Stimulated activated CD8-positive, alpha-beta memory T cell treated with anti-CD3 and anti-CD28 coated beads, Interleukin-12 subunit alpha, Interleukin-12 subunit beta, amount 100 ng/mL, for 4 hours (primary cell): ENCODE results near the gene CST9.
"Not testable (repeated sequence)": the region's sequence is repeated elsewhere in the genome, so short reads cannot be mapped to it uniquely, and the experiment has no call there.

Experiments
- DNase-seq: peaks from one replicate; pipeline ENCODE4 v3.0.0-alpha.2; 2020; ENCODE audit warnings: low read depth

The CST9 gene

GRCh38 chr20:23623666-23624323, 18.1 kb upstream of the CST9 start:
- no peak for DNase-seq

GRCh38 chr20:23622839-23623343, 17.2 kb upstream of the CST9 start:
- DNase-seq, result no peak

GRCh38 chr20:23622401-23622800, 16.7 kb upstream of the CST9 start:
- DNase-seq, result not testable (repeated sequence)

GRCh38 chr20:23620670-23621386, 15.1 kb upstream of the CST9 start:
- not testable (repeated sequence) for DNase-seq

- no peak for DNase-seq
Measured at GRCh38 chr20:23614163-23614562, 8.4 kb upstream of the CST9 start.

- no peak for DNase-seq
Measured at GRCh38 chr20:23613676-23614075, 8.0 kb upstream of the CST9 start.

- no peak for DNase-seq
Measured at GRCh38 chr20:23612396-23612795, 6.7 kb upstream of the CST9 start.

- no peak for DNase-seq
Measured at GRCh38 chr20:23609486-23610109, 3.9 kb upstream of the CST9 start.

GRCh38 chr20:23608251-23608846, 2.6 kb upstream of the CST9 start:
- DNase-seq, result no peak

- DNase-seq, result no peak
Measured at GRCh38 chr20:23607497-23608245, 2.0 kb upstream of the CST9 start.

- DNase-seq, result peak; percentile 36
Measured at GRCh38 chr20:23606652-23607049, 934 bp upstream of the CST9 start.

GRCh38 chr20:23604306-23604705, 1.4 kb downstream of the CST9 start:
- DNase-seq, result no peak

- DNase-seq, result no peak
Measured at GRCh38 chr20:23603321-23603720, 2.4 kb downstream of the CST9 start.

- DNase-seq, result no peak
Measured at GRCh38 chr20:23602699-23603098, 3.0 kb downstream of the CST9 start.

GRCh38 chr20:23602241-23602640, 3.5 kb downstream of the CST9 start:
- DNase-seq, result no peak

GRCh38 chr20:23601715-23602114, 4.0 kb downstream of the CST9 start:
- no peak for DNase-seq

GRCh38 chr20:23598481-23598880, 7.2 kb downstream of the CST9 start:
- DNase-seq, result no peak

- DNase-seq, result no peak
Measured at GRCh38 chr20:23596579-23597250, 9.0 kb downstream of the CST9 start.

- no peak for DNase-seq
Measured at GRCh38 chr20:23595941-23596340, 9.8 kb downstream of the CST9 start.

- DNase-seq, result no peak
Measured at GRCh38 chr20:23588434-23589403, 17.0 kb downstream of the CST9 start.
